ENCODE results near the gene ITPK1.

The ITPK1 gene

DNA sequence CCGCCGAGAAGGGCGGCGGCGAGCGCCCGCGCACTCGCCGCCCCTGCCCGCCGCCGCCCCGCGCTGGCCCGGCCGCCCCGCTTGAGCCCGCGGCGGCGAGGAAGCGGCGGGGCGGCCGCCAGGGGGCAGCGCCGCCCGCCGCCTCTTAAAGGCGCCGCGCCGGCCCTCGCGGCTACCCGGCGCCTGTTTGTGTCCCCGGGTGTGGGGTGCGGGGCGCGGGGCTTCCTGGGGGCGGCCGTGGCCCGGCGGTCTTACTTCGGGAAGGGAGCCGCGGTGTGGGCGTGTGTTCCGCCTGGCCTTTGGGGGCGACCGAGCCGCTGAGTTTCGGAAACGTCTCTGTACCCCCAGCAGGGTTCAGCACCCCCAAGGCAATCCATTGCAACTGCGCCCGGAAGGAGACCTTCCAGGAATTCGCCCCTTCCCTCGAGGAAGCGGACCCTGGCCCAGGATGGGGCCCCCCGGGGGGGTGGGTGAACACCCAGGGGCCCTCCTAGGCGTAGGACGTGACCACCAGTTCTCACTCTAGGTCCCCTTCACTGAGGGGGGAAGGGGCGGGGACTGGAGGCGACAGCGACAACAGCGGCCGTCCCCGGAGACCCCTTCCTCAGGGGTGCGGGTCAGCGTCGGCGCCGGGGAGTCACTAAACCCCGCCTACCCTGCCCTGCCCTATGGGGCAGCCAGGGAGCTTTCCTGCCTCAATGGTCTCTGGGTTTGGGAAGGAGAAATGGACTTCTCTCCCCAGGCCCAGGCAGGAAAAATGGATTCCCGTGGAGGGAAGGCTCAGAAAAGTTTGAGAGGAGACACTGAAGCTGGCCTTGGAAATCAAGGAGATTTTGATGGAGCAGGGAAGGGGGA is at the start of gene ITPK1 (continued):
- TF ChIP-seq SALL2 (tag by site-specific recombination; IDR thresholded peaks at IDR 0.05; ENCODE audit: borderline replicate concordance) (no peak), ZBTB17 (tag by site-specific recombination; IDR thresholded peaks at IDR 0.05) (peak; percentile 33; the same call in 1 of the 2 replicates), ZNF549 (tag by site-specific recombination; IDR thresholded peaks at IDR 0.05) (no peak), ZBTB21 (tag by site-specific recombination; IDR thresholded peaks at IDR 0.05) (no peak), ZNF324 (tag by site-specific recombination; IDR thresholded peaks at IDR 0.05) (no peak), SETDB1 (IDR thresholded peaks at IDR 0.05; ENCODE audit: insufficient read length, low read length) (no peak), ZNF701 (tag by site-specific recombination; IDR thresholded peaks at IDR 0.05) (no peak), SP3 (tag by site-specific recombination; IDR thresholded peaks at IDR 0.05) (peak; percentile 29; the same call in 1 of the 2 replicates), GLIS1 (tag by site-specific recombination; IDR thresholded peaks at IDR 0.05) (peak; percentile 62), ZBTB1 (tag by site-specific recombination; IDR thresholded peaks at IDR 0.05) (no peak), ZNF140 (tag by site-specific recombination; IDR thresholded peaks at IDR 0.05) (no peak), ZNF214 (tag by site-specific recombination; IDR thresholded peaks at IDR 0.05; ENCODE audit: borderline replicate concordance) (no peak), OSR2 (tag by site-specific recombination; IDR thresholded peaks at IDR 0.05) (no peak), ZNF423 (tag by site-specific recombination; IDR thresholded peaks at IDR 0.05) (peak; percentile 84)
- TF ChIP-seq, protein P1, sequence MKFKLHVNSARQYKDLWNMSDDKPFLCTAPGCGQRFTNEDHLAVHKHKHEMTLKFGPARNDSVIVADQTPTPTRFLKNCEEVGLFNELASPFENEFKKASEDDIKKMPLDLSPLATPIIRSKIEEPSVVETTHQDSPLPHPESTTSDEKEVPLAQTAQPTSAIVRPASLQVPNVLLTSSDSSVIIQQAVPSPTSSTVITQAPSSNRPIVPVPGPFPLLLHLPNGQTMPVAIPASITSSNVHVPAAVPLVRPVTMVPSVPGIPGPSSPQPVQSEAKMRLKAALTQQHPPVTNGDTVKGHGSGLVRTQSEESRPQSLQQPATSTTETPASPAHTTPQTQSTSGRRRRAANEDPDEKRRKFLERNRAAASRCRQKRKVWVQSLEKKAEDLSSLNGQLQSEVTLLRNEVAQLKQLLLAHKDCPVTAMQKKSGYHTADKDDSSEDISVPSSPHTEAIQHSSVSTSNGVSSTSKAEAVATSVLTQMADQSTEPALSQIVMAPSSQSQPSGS (tag by site-specific recombination; IDR thresholded peaks at IDR 0.05; ENCODE audit: low read depth) = no peak
- TF ChIP-seq, protein P2, sequence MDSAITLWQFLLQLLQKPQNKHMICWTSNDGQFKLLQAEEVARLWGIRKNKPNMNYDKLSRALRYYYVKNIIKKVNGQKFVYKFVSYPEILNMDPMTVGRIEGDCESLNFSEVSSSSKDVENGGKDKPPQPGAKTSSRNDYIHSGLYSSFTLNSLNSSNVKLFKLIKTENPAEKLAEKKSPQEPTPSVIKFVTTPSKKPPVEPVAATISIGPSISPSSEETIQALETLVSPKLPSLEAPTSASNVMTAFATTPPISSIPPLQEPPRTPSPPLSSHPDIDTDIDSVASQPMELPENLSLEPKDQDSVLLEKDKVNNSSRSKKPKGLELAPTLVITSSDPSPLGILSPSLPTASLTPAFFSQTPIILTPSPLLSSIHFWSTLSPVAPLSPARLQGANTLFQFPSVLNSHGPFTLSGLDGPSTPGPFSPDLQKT (IDR thresholded peaks at IDR 0.05; ENCODE audit: borderline replicate concordance, low read depth, low read length) = no peak
- TF ChIP-seq, protein P3, sequence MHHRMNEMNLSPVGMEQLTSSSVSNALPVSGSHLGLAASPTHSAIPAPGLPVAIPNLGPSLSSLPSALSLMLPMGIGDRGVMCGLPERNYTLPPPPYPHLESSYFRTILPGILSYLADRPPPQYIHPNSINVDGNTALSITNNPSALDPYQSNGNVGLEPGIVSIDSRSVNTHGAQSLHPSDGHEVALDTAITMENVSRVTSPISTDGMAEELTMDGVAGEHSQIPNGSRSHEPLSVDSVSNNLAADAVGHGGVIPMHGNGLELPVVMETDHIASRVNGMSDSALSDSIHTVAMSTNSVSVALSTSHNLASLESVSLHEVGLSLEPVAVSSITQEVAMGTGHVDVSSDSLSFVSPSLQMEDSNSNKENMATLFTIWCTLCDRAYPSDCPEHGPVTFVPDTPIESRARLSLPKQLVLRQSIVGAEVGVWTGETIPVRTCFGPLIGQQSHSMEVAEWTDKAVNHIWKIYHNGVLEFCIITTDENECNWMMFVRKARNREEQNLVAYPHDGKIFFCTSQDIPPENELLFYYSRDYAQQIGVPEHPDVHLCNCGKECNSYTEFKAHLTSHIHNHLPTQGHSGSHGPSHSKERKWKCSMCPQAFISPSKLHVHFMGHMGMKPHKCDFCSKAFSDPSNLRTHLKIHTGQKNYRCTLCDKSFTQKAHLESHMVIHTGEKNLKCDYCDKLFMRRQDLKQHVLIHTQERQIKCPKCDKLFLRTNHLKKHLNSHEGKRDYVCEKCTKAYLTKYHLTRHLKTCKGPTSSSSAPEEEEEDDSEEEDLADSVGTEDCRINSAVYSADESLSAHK (tag by site-specific recombination; IDR thresholded peaks at IDR 0.05) = no peak
- TF ChIP-seq, protein P4, sequence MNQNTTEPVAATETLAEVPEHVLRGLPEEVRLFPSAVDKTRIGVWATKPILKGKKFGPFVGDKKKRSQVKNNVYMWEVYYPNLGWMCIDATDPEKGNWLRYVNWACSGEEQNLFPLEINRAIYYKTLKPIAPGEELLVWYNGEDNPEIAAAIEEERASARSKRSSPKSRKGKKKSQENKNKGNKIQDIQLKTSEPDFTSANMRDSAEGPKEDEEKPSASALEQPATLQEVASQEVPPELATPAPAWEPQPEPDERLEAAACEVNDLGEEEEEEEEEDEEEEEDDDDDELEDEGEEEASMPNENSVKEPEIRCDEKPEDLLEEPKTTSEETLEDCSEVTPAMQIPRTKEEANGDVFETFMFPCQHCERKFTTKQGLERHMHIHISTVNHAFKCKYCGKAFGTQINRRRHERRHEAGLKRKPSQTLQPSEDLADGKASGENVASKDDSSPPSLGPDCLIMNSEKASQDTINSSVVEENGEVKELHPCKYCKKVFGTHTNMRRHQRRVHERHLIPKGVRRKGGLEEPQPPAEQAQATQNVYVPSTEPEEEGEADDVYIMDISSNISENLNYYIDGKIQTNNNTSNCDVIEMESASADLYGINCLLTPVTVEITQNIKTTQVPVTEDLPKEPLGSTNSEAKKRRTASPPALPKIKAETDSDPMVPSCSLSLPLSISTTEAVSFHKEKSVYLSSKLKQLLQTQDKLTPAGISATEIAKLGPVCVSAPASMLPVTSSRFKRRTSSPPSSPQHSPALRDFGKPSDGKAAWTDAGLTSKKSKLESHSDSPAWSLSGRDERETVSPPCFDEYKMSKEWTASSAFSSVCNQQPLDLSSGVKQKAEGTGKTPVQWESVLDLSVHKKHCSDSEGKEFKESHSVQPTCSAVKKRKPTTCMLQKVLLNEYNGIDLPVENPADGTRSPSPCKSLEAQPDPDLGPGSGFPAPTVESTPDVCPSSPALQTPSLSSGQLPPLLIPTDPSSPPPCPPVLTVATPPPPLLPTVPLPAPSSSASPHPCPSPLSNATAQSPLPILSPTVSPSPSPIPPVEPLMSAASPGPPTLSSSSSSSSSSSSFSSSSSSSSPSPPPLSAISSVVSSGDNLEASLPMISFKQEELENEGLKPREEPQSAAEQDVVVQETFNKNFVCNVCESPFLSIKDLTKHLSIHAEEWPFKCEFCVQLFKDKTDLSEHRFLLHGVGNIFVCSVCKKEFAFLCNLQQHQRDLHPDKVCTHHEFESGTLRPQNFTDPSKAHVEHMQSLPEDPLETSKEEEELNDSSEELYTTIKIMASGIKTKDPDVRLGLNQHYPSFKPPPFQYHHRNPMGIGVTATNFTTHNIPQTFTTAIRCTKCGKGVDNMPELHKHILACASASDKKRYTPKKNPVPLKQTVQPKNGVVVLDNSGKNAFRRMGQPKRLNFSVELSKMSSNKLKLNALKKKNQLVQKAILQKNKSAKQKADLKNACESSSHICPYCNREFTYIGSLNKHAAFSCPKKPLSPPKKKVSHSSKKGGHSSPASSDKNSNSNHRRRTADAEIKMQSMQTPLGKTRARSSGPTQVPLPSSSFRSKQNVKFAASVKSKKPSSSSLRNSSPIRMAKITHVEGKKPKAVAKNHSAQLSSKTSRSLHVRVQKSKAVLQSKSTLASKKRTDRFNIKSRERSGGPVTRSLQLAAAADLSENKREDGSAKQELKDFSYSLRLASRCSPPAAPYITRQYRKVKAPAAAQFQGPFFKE (tag by site-specific recombination; IDR thresholded peaks at IDR 0.05; ENCODE audit: borderline replicate concordance) = no peak
- TF ChIP-seq, protein P5, sequence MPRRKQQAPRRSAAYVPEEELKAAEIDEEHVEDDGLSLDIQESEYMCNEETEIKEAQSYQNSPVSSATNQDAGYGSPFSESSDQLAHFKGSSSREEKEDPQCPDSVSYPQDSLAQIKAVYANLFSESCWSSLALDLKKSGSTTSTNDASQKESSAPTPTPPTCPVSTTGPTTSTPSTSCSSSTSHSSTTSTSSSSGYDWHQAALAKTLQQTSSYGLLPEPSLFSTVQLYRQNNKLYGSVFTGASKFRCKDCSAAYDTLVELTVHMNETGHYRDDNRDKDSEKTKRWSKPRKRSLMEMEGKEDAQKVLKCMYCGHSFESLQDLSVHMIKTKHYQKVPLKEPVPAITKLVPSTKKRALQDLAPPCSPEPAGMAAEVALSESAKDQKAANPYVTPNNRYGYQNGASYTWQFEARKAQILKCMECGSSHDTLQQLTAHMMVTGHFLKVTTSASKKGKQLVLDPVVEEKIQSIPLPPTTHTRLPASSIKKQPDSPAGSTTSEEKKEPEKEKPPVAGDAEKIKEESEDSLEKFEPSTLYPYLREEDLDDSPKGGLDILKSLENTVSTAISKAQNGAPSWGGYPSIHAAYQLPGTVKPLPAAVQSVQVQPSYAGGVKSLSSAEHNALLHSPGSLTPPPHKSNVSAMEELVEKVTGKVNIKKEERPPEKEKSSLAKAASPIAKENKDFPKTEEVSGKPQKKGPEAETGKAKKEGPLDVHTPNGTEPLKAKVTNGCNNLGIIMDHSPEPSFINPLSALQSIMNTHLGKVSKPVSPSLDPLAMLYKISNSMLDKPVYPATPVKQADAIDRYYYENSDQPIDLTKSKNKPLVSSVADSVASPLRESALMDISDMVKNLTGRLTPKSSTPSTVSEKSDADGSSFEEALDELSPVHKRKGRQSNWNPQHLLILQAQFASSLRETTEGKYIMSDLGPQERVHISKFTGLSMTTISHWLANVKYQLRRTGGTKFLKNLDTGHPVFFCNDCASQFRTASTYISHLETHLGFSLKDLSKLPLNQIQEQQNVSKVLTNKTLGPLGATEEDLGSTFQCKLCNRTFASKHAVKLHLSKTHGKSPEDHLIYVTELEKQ (tag by site-specific recombination; IDR thresholded peaks at IDR 0.05; ENCODE audit: borderline replicate concordance) = no peak
- TF ChIP-seq, protein P6, sequence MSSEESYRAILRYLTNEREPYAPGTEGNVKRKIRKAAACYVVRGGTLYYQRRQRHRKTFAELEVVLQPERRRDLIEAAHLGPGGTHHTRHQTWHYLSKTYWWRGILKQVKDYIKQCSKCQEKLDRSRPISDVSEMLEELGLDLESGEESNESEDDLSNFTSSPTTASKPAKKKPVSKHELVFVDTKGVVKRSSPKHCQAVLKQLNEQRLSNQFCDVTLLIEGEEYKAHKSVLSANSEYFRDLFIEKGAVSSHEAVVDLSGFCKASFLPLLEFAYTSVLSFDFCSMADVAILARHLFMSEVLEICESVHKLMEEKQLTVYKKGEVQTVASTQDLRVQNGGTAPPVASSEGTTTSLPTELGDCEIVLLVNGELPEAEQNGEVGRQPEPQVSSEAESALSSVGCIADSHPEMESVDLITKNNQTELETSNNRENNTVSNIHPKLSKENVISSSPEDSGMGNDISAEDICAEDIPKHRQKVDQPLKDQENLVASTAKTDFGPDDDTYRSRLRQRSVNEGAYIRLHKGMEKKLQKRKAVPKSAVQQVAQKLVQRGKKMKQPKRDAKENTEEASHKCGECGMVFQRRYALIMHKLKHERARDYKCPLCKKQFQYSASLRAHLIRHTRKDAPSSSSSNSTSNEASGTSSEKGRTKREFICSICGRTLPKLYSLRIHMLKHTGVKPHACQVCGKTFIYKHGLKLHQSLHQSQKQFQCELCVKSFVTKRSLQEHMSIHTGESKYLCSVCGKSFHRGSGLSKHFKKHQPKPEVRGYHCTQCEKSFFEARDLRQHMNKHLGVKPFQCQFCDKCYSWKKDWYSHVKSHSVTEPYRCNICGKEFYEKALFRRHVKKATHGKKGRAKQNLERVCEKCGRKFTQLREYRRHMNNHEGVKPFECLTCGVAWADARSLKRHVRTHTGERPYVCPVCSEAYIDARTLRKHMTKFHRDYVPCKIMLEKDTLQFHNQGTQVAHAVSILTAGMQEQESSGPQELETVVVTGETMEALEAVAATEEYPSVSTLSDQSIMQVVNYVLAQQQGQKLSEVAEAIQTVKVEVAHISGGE (tag by site-specific recombination; conservative IDR thresholded peaks at IDR 0.05; ENCODE audit: low read depth) = peak; percentile 29
